Caki2 (cell line): ENCODE measurements around the gene OBSCN. TPM values are rescaled to one million over a fixed set of nuclear protein-coding genes. Genes with fewer than 3 reads are reported as not detected.

Experiments
- DNase-seq: peaks from one replicate; pipeline ENCODE4 v3.0.0-alpha.2; 2015; ENCODE audit warnings: low read depth
- in situ Hi-C: cut with HindIII; loops from 2 replicates; pipeline ENCODE4 v1.10.0; 2016; ENCODE audit warnings: low sequenced_read_pairs, low pct_unique_long_range_greater_than_20kb, mixed read lengths
- total RNA-seq: library from RNA; depleted of rRNA; stranded (reverse); fragments of >200 nt; shearing (Covaris generic); gene quantifications from 2 replicates; pipeline ENCODE4 v1.2.3, GENCODE V29; 2014; ENCODE audit warnings: low replicate concordance

Gene OBSCN
- total RNA-seq, 1 experiment from 2014 or later: 16.7 TPM

- in situ Hi-C loops: no loop called here
- no peak for DNase-seq
Observed at GRCh38 chr1:228336308-228337030, 128.6 kb downstream of the OBSCN start.

DNA sequence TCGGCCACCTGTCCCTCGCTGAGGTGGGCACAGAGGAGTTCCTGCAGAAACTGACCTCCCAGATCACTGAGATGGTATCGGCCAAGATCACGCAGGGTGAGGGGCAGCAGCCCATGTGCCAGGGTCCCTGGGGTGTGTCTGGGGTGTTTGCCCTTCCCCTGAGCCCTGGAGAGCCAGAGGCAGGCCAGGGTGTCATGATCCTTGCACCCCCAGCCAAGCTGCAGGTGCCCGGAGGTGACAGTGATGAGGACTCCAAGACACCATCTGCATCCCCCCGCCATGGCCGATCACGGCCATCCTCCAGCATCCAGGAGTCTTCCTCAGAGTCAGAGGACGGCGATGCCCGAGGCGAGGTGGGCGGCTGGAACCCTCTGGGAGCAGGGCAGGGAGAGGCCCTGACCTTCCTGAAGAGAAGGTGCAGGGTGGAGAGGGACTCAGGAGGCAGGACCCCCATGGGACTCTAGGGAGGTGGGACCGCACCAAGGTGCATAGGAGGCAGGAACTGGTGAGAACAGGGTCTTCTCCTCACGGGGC lies 129.3 kb downstream of the OBSCN start:
- in situ Hi-C loops: no loop called here
- no peak for DNase-seq

DNA sequence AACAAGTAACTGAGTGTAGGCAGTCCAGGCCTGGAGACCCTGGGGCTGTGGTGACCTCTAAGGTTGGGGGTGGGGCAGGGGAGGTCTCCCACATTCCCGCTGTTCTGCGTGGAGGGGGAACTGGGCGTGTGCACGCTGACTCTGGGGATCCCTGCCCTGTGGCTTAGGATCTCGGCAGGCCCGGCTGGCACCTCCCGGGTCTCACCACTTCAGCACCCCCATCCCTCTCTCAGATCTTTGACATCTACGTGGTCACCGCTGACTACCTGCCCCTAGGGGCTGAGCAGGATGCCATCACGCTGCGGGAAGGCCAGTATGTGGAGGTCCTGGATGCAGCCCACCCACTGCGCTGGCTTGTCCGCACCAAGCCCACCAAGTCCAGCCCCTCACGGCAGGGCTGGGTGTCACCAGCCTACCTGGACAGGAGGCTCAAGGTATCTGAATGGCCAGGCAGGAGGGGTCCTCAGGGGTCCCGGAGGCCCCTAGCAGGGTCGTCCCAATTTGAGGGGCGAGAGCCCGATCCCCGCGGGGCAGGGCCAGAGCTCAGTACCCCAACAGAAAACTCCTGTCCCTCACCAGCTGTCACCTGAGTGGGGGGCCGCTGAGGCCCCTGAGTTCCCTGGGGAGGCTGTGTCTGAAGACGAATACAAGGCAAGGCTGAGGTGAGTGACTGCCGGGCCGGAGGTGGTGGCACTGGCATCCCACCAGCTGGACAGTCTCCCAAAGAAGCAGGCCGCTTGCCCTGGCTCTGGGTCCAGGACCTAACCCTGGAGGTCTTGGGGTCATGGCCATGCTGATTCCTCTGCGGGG lies 130.1 kb downstream of the OBSCN start:
- no peak for DNase-seq
- in situ Hi-C loops: no loop called here

GRCh38 chr1:228338521-228339051 lies 130.7 kb downstream of the OBSCN start:
- DNase-seq: no peak
- in situ Hi-C loops: no loop called here

- in situ Hi-C loops: no loop called here
- DNase-seq: no peak
Observed at GRCh38 chr1:228339059-228339704, 131.3 kb downstream of the OBSCN start.

- in situ Hi-C loops: no loop called here
- no peak for DNase-seq
Observed at GRCh38 chr1:228339766-228340685, 132.2 kb downstream of the OBSCN start.

GRCh38 chr1:228340686-228341449 lies 133.0 kb downstream of the OBSCN start:
- in situ Hi-C loops: no loop called here

DNA sequence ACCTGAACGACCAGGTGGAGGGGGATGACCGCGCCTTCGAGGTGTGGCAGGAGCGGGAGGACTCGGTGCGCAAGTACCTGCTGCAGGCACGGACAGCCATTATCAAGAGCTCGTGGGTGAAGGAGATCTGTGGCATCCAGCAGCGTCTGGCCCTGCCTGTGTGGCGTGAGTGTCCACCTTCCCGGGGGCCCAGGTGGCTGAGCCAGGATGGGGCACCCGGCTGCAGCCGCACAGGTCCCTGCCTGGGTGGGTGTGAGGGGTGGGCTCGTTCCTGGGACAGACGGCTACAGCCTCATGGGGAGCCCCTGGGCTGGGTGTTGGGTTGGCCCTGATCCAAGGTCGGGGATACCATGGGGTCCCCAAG lies 133.6 kb downstream of the OBSCN start:
- in situ Hi-C loops: no loop called here
- no peak for DNase-seq

More at GRCh38 chr1:228340686-228341449, 133.0 kb downstream of the OBSCN start:
- DNase-seq: no peak

DNA sequence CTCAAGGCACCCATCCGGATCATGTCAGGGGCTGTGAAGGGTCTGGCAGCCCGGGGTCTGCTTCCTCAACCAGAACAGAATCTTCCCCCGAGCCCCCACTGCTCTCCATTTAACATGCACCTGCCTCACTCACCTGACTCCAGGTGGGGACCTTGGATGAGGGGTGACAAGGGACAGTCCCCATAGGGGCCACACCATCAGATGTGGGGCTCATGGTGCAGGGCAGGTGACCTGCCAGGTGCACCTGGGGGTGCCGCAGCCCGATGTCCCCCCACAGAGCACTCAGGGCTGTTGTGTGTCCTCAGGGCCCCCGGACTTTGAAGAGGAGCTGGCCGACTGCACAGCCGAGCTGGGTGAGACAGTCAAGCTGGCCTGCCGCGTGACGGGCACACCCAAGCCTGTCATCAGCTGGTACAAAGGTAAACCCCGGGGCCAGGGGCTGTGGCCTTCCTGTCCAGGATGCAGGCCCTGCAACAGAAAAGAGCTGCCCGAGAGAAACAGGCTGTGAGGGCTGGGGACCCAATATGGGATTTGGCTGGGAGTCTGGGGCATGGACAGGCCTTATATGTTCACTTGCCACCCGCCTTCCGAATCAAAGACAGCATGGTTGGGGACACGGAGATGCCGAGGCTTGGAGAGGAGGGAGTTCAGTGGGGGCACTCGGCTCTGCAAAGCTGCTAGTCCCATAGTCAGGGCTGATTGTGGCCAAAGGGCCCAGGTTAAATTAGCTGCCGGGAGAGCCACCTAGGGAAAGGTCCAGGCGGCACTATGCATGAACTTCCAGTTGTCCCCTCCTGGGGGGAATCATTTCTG lies 134.2 kb downstream of the OBSCN start:
- in situ Hi-C loops: no loop called here
- DNase-seq: no peak

GRCh38 chr1:228342627-228343190 lies 134.9 kb downstream of the OBSCN start:
- no peak for DNase-seq
- in situ Hi-C loops: no loop called here

DNA sequence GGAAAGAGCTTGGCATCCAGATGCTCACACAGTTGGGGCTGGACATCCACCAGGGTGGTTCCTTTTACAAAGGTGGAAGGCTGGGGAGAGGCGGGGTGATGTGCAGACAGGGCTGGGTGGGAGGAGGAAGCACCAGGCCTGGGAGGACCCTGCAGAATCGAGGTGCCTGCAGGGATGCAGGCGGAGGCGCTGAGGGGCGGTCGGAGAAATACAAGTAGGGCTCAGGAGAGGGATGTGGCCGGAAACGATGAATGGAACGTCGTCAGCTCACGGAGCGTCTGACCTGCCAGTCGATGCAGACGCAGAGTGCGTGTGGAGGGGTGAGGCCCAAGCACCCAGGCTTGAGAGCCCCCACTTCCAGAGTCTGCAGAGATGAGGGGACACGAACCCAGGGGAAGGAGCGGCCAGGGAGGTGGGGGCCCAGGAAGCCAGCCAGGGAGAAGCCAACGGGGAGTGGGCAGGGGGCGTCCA lies 135.4 kb downstream of the OBSCN start:
- DNase-seq: no peak
- in situ Hi-C loops: no loop called here

GRCh38 chr1:228344631-228345072 lies 136.8 kb downstream of the OBSCN start:
- in situ Hi-C loops: no loop called here
- DNase-seq: no peak

GRCh38 chr1:228345201-228345930 lies 137.5 kb downstream of the OBSCN start:
- no peak for DNase-seq
- in situ Hi-C loops: no loop called here

DNA sequence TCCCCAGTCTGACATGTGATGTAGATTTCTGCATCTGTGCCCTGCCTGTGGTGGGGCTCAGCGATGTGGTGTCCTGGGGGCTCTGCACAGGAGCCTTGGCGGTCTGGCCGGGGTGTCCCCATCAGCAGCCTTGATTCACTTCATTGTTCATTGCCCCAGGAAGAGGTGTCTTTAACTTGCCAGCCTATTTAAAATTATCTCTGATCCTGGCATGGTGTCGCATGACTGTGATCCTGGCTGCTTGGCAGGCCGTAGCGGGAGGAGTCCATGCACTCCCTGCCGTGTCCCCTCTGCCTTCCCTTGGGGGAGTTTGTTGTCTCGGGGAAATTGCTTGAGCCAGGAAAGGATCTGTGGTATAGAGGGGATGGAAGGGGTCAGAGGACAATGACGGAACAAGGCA lies 138.9 kb downstream of the OBSCN start:
- in situ Hi-C loops: no loop called here
- no peak for DNase-seq

- in situ Hi-C loops: no loop called here
- DNase-seq: no peak
Observed at GRCh38 chr1:228347181-228347580, 139.3 kb downstream of the OBSCN start.
